HCT116 (cell line): Measurements from ENCODE around the gene PAX8. TPM values are rescaled to one million over a fixed set of nuclear protein-coding genes. Genes with fewer than 3 reads are reported as not detected.

ENCODE experiments used
- ATAC-seq: fragments of 200-7000 bp; cut with Tn5 transposase; 2 replicates; pipeline ENCODE4 v1.9.1; 2020; ENCODE audit warnings: mild to moderate bottlenecking, moderate library complexity
- BruUV-seq: library from RNA; stranded (reverse); fragments of 400-500 nt; replicated peaks from 2 replicates; lab custom pipeline; 2021; lab: Mats Ljungman, UMichigan
- CTCF ChIA-PET: fragments of 300-600 bp; sonication (Branson Sonifier 250); formaldehyde crosslinking; loops from one replicate; lab custom pipeline; 2021; ENCODE audit warnings: antibody characterized with exemption; lab: Charles Lee
- POLR2A ChIA-PET: fragments of 300-600, 350-600 bp; sonication (Branson Sonifier 250); formaldehyde crosslinking; loops from one replicate; lab custom pipeline; 2021; ENCODE audit warnings: antibody characterized with exemption; lab: Charles Lee
- RAD21 ChIA-PET, 2 experiments: fragments of 300-600 bp; sonication (Branson Sonifier 250); formaldehyde crosslinking; loops; one replicate each; lab custom pipeline; 2023; ENCODE audit warnings: low total read pairs in 2 of 2; ENCODE audit not compliant: uncharacterized antibody in 2 of 2, unreplicated experiment in 2 of 2, low non-redundant PET in 1 of 2; lab: Charles Lee
- DNase-seq: peaks from one replicate; pipeline ENCODE4 v3.0.0-alpha.2; 2010; ENCODE audit warnings: low read depth, low spot score
- H2AFZ ChIP-seq: fragments of 200-600 bp; shearing (Covaris generic), sonication (generic); 2 replicates; pipeline ENCODE4 v1.6.1; 2017; ENCODE audit warnings: low read depth, mixed run types, mixed read lengths, antibody characterized with exemption, low read length; ENCODE audit not compliant: poor library complexity, severe bottlenecking
- H3K27ac ChIP-seq: 2 replicates; pipeline ENCODE4 v1.5.1; 2012; ENCODE audit warnings: low read depth, low read length
- H3K27me3 ChIP-seq: fragments of 200-600 bp; sonication (generic); 2 replicates; pipeline ENCODE4 v1.6.1; 2016; ENCODE audit warnings: mixed run types, low read length, mixed read lengths; ENCODE audit not compliant: insufficient read depth
- H3K36me3 ChIP-seq, 2 experiments: fragments of 200-500 bp in 1 of 2; fragments of 200-600 bp in 1 of 2; sonication (Bioruptor generic) in 1 of 2; sonication (generic) in 1 of 2; 2 replicates each; pipeline versions ENCODE4 v1.5.1 to v1.6.1; 2014 to 2016; ENCODE audit warnings: low read length in 2 of 2, inconsistent platforms in 1 of 2, mixed read lengths in 1 of 2, mixed run types in 1 of 2; ENCODE audit not compliant: insufficient read depth in 2 of 2, control insufficient read depth in 1 of 2
- H3K4me1 ChIP-seq, 2 experiments: fragments of 200-600 bp in 1 of 2; sonication (generic) in 1 of 2; 2 replicates each; pipeline versions ENCODE4 v1.5.1 to v1.6.1; 2012 to 2017; ENCODE audit warnings: low read length in 2 of 2, inconsistent platforms in 1 of 2, mild to moderate bottlenecking in 1 of 2, mixed read lengths in 1 of 2, mixed run types in 1 of 2, moderate library complexity in 1 of 2; ENCODE audit not compliant: insufficient read depth in 2 of 2, control insufficient read depth in 1 of 2
- H3K4me2 ChIP-seq: fragments of 200-600 bp; sonication (generic); 2 replicates; pipeline ENCODE4 v1.6.1; 2017; ENCODE audit warnings: mixed run types, low read length, mixed read lengths
- H3K4me3 ChIP-seq, 2 experiments: fragments of 200-600 bp in 1 of 2; sonication (generic) in 1 of 2; replicated peaks in 1 of 2; 2 replicates each; pipeline ENCODE4 v1.5.1; 2011 to 2016; ENCODE audit warnings: low read length in 2 of 2, control low read depth in 1 of 2, low read depth in 1 of 2, mild to moderate bottlenecking in 1 of 2, mixed read lengths in 1 of 2, mixed run types in 1 of 2
- H3K79me2 ChIP-seq: fragments of 200-600 bp; sonication (generic); 2 replicates; pipeline ENCODE4 v1.6.1; 2017; ENCODE audit warnings: mild to moderate bottlenecking, mixed run types, low read length, moderate library complexity, mixed read lengths; ENCODE audit not compliant: insufficient read depth
- H3K9ac ChIP-seq: fragments of 200-600 bp; sonication (generic); 2 replicates; pipeline ENCODE4 v1.6.1; 2016; ENCODE audit warnings: low read length, mixed read lengths
- H3K9me2 ChIP-seq: fragments of 200-600 bp; sonication (generic), shearing (Covaris generic); 2 replicates; pipeline ENCODE4 v1.6.1; 2017; ENCODE audit warnings: mixed run types, mild to moderate bottlenecking, moderate library complexity; ENCODE audit not compliant: insufficient read depth
- H3K9me3 ChIP-seq, 2 experiments: fragments of 200-500 bp in 1 of 2; fragments of 200-600 bp in 1 of 2; sonication (Bioruptor generic) in 1 of 2; sonication (generic) in 1 of 2; 2 replicates each; pipeline ENCODE4 v1.6.1; 2014 to 2017; ENCODE audit warnings: low read length in 2 of 2, mixed read lengths in 2 of 2, inconsistent platforms in 1 of 2, low read depth in 1 of 2, mild to moderate bottlenecking in 1 of 2, mixed run types in 1 of 2, moderate library complexity in 1 of 2; ENCODE audit not compliant: control insufficient read depth in 1 of 2, insufficient read depth in 1 of 2
- H4K20me1 ChIP-seq: fragments of 200-600 bp; sonication (generic), shearing (Covaris generic); 2 replicates; pipeline ENCODE4 v1.6.1; 2017; ENCODE audit warnings: mixed run types, mild to moderate bottlenecking, moderate library complexity; ENCODE audit not compliant: insufficient read depth
- CBX3 ChIP-seq: IDR thresholded peaks from 2 replicates; pipeline ENCODE4 v1.6.1; 2012; ENCODE audit warnings: low read depth
- EGR1 ChIP-seq: IDR thresholded peaks from 2 replicates; pipeline ENCODE4 v1.6.1; 2012; ENCODE audit warnings: low read depth
- ELF1 ChIP-seq: IDR thresholded peaks from 2 replicates; pipeline ENCODE4 v1.6.1; 2012; ENCODE audit warnings: low read depth, borderline replicate concordance
- EZH2 ChIP-seq: fragments of 200-600 bp; sonication (generic); IDR thresholded peaks from 2 replicates; pipeline ENCODE4 v1.6.1; 2017; ENCODE audit warnings: antibody characterized with exemption, mixed run types
- EZH2phosphoT487 ChIP-seq: fragments of 200-600 bp; IDR thresholded peaks from 2 replicates; pipeline ENCODE4 v1.6.1; 2018; ENCODE audit warnings: antibody characterized with exemption, borderline replicate concordance
- FOSL1 ChIP-seq: IDR thresholded peaks from 2 replicates; pipeline ENCODE4 v1.6.1; 2012; ENCODE audit warnings: low read depth
- JUND ChIP-seq: IDR thresholded peaks from 2 replicates; pipeline ENCODE4 v1.6.1; 2012
- POLR2A ChIP-seq: IDR thresholded peaks from 2 replicates; pipeline ENCODE4 v1.7.0; 2011; ENCODE audit warnings: borderline replicate concordance; ENCODE audit not compliant: insufficient read depth, insufficient read length; ENCODE audit errors: extremely low read depth
- RAD21 ChIP-seq: IDR thresholded peaks from 2 replicates; pipeline ENCODE4 v1.6.1; 2012; ENCODE audit warnings: low read depth, mild to moderate bottlenecking
- SIN3A ChIP-seq: IDR thresholded peaks from 2 replicates; pipeline ENCODE4 v1.6.1; 2012; ENCODE audit warnings: low read depth
- SRF ChIP-seq: IDR thresholded peaks from 2 replicates; pipeline ENCODE4 v1.6.1; 2012; ENCODE audit warnings: low read depth
- TCF7L2 ChIP-seq: IDR thresholded peaks from 2 replicates; pipeline ENCODE4 v1.7.0; 2011; ENCODE audit warnings: borderline replicate concordance, inconsistent platforms; ENCODE audit not compliant: insufficient read depth, insufficient read length; ENCODE audit errors: extremely low read depth
- YY1 ChIP-seq: IDR thresholded peaks from 2 replicates; pipeline ENCODE4 v1.6.1; 2011; ENCODE audit warnings: low read length, low read depth, moderate library complexity, mild to moderate bottlenecking; ENCODE audit not compliant: insufficient replicate concordance; ENCODE audit errors: extremely low read depth
- ZFX ChIP-seq: fragments of 450-650 bp; IDR thresholded peaks from 2 replicates; pipeline ENCODE4 v1.6.1; 2017
- ZNF274 ChIP-seq: fragments of 200-500 bp; sonication (Bioruptor generic); IDR thresholded peaks from 2 replicates; pipeline ENCODE4 v1.6.1; 2014; ENCODE audit warnings: mild to moderate bottlenecking, low read depth, low read length, inconsistent platforms
- intact Hi-C: fragments of 100-400 bp; cut with micrococcal nuclease; formaldehyde crosslinking; loops from 2 replicates; pipeline ENCODE4 v1.10.0; 2022
- total RNA-seq: library from RNA; stranded (reverse); gene quantifications from one replicate; pipeline ENCODE4 v1.2.1, GENCODE V29; 2021; ENCODE audit not compliant: unreplicated experiment
- TF ChIP-seq, protein P1 (sequence below): IDR thresholded peaks from 2 replicates; pipeline ENCODE4 v1.6.1; 2012
- TF ChIP-seq, protein P2 (sequence below): IDR thresholded peaks from 2 replicates; pipeline ENCODE4 v1.6.1; 2011; ENCODE audit warnings: mild to moderate bottlenecking, low read length, moderate library complexity; ENCODE audit not compliant: insufficient replicate concordance; ENCODE audit errors: extremely low read depth
- TF ChIP-seq, protein P3 (sequence below), 3 experiments: fragments of 200-600 bp in 1 of 3; sonication (generic) in 1 of 3; IDR thresholded peaks in 2 of 3; conservative IDR thresholded peaks in 1 of 3; 2 replicates each; pipeline ENCODE4 v1.5.1; 2012 to 2017; ENCODE audit warnings: low read depth in 2 of 3, low read length in 2 of 3, antibody characterized with exemption in 1 of 3, borderline replicate concordance in 1 of 3, control low read depth in 1 of 3, mild to moderate bottlenecking in 1 of 3, mixed read lengths in 1 of 3, mixed run types in 1 of 3, moderate library complexity in 1 of 3; ENCODE audit not compliant: insufficient read depth in 1 of 3
- TF ChIP-seq, protein P4 (sequence below): IDR thresholded peaks from 2 replicates; pipeline ENCODE4 v1.6.1; 2012; ENCODE audit warnings: low read depth

Gene PAX8
- total RNA-seq, 1 experiment from 2014 or later: 4.4 TPM

DNA sequence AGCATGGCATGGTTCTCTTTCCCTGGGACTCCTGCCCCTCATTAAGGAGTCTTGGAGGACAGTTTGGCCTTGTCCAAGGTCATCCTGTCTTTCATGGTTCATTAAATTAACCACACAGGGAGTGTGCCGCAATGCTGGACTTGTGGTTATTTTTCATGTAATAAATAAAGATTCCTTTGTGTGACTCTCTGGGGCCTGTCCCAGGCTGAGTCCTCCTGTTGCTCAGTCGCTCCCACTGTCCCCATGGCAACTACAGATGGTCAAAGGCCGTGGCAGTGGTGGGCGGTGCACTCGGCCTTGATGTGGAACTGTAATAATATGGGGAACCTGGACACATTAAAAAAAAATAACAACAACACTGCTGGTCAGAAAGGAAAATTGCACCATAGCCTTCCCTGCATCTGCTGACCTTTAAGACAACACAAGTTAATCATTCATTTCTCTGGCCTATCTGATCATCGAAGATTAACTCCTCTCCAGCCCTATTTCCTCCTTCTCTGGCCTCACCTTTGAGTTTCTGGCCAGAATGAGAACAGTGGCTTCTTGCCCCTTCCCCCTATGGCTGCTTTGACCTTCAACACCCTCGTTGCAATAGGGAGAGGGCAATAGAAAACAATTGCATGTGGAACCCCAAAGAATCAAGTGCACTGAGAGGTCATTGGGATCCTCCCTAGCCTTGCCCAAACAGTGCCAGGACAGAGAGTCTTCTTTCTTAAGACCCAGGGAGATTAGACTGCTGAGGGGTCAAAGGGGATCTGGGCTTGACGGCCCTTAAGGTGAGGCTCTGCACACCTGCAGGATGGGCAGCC, 60.2 kb downstream of the PAX8 start:
- Histone ChIP-seq H3K79me2 (no peaks in the 10 kb centered on the region), H4K20me1 (no peaks in the 10 kb centered on the region), H3K27ac (peak overlapping the region; percentile 44), H3K36me3 (no peaks in the 10 kb centered on the region), H3K27me3 (no peaks in the 10 kb centered on the region), H3K4me1 (peaks cover 31 to 37% of the 10 kb centered on the region in 2 experiments), H3K4me3 (no peak overlapping the region), H3K9me3 (no peaks in the 10 kb centered on the region), H2AFZ (no peak overlapping the region), H3K4me2 (peak overlapping the region; percentile 64; the same call in 1 of the 2 replicates), H3K9ac (no peak overlapping the region), H3K9me2 (no peaks in the 10 kb centered on the region)
- intact Hi-C loops: no loop called here
- TF ChIP-seq TCF7L2: no peak
- TF ChIP-seq, protein P1, sequence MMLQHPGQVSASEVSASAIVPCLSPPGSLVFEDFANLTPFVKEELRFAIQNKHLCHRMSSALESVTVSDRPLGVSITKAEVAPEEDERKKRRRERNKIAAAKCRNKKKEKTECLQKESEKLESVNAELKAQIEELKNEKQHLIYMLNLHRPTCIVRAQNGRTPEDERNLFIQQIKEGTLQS: no peak
- TF ChIP-seq, protein P2, sequence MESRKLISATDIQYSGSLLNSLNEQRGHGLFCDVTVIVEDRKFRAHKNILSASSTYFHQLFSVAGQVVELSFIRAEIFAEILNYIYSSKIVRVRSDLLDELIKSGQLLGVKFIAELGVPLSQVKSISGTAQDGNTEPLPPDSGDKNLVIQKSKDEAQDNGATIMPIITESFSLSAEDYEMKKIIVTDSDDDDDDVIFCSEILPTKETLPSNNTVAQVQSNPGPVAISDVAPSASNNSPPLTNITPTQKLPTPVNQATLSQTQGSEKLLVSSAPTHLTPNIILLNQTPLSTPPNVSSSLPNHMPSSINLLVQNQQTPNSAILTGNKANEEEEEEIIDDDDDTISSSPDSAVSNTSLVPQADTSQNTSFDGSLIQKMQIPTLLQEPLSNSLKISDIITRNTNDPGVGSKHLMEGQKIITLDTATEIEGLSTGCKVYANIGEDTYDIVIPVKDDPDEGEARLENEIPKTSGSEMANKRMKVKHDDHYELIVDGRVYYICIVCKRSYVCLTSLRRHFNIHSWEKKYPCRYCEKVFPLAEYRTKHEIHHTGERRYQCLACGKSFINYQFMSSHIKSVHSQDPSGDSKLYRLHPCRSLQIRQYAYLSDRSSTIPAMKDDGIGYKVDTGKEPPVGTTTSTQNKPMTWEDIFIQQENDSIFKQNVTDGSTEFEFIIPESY: no peak
- TF ChIP-seq, protein P3, sequence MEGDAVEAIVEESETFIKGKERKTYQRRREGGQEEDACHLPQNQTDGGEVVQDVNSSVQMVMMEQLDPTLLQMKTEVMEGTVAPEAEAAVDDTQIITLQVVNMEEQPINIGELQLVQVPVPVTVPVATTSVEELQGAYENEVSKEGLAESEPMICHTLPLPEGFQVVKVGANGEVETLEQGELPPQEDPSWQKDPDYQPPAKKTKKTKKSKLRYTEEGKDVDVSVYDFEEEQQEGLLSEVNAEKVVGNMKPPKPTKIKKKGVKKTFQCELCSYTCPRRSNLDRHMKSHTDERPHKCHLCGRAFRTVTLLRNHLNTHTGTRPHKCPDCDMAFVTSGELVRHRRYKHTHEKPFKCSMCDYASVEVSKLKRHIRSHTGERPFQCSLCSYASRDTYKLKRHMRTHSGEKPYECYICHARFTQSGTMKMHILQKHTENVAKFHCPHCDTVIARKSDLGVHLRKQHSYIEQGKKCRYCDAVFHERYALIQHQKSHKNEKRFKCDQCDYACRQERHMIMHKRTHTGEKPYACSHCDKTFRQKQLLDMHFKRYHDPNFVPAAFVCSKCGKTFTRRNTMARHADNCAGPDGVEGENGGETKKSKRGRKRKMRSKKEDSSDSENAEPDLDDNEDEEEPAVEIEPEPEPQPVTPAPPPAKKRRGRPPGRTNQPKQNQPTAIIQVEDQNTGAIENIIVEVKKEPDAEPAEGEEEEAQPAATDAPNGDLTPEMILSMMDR (IDR thresholded peaks at IDR 0.05 in 2 of 3, conservative IDR thresholded peaks at IDR 0.05 in 1 of 3; ENCODE audit: borderline replicate concordance in 1 of 3, insufficient read depth in 1 of 3, low read depth in 2 of 3, low read length in 2 of 3): no peak
- no peak for TF ChIP-seq ZNF274
- TF ChIP-seq ELF1: no peak
- no peak for TF ChIP-seq EGR1
- TF ChIP-seq CBX3: no peak
- no peak for TF ChIP-seq SRF
- no peak for TF ChIP-seq YY1
- no peak for TF ChIP-seq EZH2
- no peak for TF ChIP-seq POLR2A
- TF ChIP-seq SIN3A: no peak
- TF ChIP-seq FOSL1: no peak
- TF ChIP-seq RAD21: no peak
- TF ChIP-seq JUND: no peak
- TF ChIP-seq ZFX: no peak
- TF ChIP-seq EZH2phosphoT487: no peak
- TF ChIP-seq, protein P4, sequence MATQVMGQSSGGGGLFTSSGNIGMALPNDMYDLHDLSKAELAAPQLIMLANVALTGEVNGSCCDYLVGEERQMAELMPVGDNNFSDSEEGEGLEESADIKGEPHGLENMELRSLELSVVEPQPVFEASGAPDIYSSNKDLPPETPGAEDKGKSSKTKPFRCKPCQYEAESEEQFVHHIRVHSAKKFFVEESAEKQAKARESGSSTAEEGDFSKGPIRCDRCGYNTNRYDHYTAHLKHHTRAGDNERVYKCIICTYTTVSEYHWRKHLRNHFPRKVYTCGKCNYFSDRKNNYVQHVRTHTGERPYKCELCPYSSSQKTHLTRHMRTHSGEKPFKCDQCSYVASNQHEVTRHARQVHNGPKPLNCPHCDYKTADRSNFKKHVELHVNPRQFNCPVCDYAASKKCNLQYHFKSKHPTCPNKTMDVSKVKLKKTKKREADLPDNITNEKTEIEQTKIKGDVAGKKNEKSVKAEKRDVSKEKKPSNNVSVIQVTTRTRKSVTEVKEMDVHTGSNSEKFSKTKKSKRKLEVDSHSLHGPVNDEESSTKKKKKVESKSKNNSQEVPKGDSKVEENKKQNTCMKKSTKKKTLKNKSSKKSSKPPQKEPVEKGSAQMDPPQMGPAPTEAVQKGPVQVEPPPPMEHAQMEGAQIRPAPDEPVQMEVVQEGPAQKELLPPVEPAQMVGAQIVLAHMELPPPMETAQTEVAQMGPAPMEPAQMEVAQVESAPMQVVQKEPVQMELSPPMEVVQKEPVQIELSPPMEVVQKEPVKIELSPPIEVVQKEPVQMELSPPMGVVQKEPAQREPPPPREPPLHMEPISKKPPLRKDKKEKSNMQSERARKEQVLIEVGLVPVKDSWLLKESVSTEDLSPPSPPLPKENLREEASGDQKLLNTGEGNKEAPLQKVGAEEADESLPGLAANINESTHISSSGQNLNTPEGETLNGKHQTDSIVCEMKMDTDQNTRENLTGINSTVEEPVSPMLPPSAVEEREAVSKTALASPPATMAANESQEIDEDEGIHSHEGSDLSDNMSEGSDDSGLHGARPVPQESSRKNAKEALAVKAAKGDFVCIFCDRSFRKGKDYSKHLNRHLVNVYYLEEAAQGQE: no peak
- RAD21 ChIA-PET: no interaction called here
- CTCF ChIA-PET: no interaction called here
- POLR2A ChIA-PET: no interaction called here
- ATAC-seq (no peak), DNase-seq (no peak)
- no TSS peak for BruUV-seq
